Measurements from ENCODE around the gene NAV3. TPM values are rescaled to one million over a fixed set of nuclear protein-coding genes. Genes with fewer than 3 reads are reported as not detected.

Gene NAV3
- total RNA-seq, 4 donors from 2014 or later, result 4.6 to 10.7 (median 6.6) TPM

DNA sequence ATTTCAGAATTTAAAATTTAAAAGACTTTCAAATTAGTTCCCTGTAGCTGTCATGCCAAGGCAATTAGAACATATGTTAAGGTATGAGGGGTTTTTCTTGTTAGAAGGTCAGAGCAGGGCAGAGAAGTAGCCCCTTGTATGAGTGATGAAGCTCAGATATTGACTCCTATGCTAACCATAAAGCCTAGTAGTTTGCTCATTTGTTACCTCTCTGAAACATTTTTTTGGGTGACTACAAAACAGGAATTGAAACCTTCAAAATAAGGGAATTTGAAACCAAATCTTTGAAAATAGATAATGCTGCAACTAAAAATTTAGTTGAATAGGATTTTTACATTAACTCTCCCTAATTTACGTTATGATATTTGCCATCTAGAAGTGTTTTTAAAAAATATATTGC lies 333.5 kb downstream of the NAV3 start:
- H3K27me3 ChIP-seq, result no peaks in the 10 kb centered on the region
- H3K4me1 ChIP-seq, result no peaks in the 10 kb centered on the region
- no peaks in the 10 kb centered on the region for H3K36me3 ChIP-seq
- no peak for ATAC-seq
- 89 to 100% methylated on average over 1 of the region's 1 CpG for WGBS, 2 donors (ENCODE audit: low coverage in 1 of 2)
- no peak overlapping the region for H3K4me3 ChIP-seq
- no peak overlapping the region for H3K27ac ChIP-seq
- no peak for TF ChIP-seq POLR2AphosphoS5 (IDR thresholded peaks at IDR 0.05)
- no peak for TF ChIP-seq POLR2A (IDR thresholded peaks at IDR 0.05)
- TF ChIP-seq, protein P1, sequence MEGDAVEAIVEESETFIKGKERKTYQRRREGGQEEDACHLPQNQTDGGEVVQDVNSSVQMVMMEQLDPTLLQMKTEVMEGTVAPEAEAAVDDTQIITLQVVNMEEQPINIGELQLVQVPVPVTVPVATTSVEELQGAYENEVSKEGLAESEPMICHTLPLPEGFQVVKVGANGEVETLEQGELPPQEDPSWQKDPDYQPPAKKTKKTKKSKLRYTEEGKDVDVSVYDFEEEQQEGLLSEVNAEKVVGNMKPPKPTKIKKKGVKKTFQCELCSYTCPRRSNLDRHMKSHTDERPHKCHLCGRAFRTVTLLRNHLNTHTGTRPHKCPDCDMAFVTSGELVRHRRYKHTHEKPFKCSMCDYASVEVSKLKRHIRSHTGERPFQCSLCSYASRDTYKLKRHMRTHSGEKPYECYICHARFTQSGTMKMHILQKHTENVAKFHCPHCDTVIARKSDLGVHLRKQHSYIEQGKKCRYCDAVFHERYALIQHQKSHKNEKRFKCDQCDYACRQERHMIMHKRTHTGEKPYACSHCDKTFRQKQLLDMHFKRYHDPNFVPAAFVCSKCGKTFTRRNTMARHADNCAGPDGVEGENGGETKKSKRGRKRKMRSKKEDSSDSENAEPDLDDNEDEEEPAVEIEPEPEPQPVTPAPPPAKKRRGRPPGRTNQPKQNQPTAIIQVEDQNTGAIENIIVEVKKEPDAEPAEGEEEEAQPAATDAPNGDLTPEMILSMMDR (IDR thresholded peaks at IDR 0.05), result no peak
- no peak for TF ChIP-seq EP300 (IDR thresholded peaks at IDR 0.05)
- no peaks in the 10 kb centered on the region for H3K9me3 ChIP-seq

DNA sequence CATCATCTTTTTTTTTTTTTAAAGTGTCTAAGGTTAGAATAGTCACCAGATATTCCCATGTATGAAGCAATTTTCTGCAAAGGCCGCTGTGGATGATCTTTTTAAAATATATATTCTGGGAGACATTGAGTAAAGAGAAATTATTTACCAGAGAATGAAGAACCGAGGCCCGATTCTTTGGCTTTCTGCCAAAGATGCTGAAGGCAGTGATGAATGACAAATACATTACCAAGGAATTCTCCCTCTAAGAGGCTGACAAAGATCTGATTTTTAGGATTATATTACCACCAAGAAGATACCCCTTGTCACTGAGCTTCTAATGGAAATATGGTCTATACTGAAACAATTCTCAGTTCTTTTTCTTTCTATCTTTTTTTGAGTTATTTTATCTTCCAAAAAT lies 336.8 kb downstream of the NAV3 start:
- no peaks in the 10 kb centered on the region for H3K27me3 ChIP-seq
- no peak overlapping the region for H3K27ac ChIP-seq
- WGBS, 2 donors (ENCODE audit: low coverage in 1 of 2), result 13 to 16% methylated on average over 3 of the region's 3 CpGs
- TF ChIP-seq POLR2AphosphoS5 (IDR thresholded peaks at IDR 0.05) (no peak), EP300 (IDR thresholded peaks at IDR 0.05) (no peak), POLR2A (IDR thresholded peaks at IDR 0.05) (no peak)
- TF ChIP-seq, protein P1 (IDR thresholded peaks at IDR 0.05), result no peak
- no peaks in the 10 kb centered on the region for H3K36me3 ChIP-seq
- no peak for ATAC-seq
- no peak overlapping the region for H3K4me3 ChIP-seq
- H3K9me3 ChIP-seq, result no peaks in the 10 kb centered on the region
- no peaks in the 10 kb centered on the region for H3K4me1 ChIP-seq

DNA sequence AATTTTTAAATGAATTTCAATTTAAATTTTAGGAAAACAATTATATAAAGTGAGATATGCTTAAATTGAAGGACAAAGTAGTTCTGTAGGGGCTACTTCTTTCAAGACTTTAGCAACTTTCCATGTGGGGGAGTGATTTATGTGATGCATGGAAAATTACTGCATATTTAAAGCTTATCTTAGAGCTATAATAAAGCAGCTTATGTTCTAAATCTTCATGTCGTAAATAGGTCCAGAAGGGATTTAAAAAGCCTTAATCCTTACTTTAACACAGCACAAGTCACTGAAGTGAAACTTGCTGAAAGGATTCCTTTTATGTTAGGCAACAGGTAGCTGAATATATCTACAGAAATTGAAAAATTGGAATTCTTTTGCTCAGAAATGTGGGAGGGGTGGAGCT lies 340.4 kb downstream of the NAV3 start:
- H3K9me3 ChIP-seq, result no peaks in the 10 kb centered on the region
- 70 to 84% methylated on average over 1 of the region's 1 CpG for WGBS, 2 donors (ENCODE audit: low coverage in 1 of 2)
- TF ChIP-seq POLR2AphosphoS5 (IDR thresholded peaks at IDR 0.05) (no peak), EP300 (IDR thresholded peaks at IDR 0.05) (no peak), POLR2A (IDR thresholded peaks at IDR 0.05) (no peak)
- TF ChIP-seq, protein P1 (IDR thresholded peaks at IDR 0.05), result no peak
- no peaks in the 10 kb centered on the region for H3K36me3 ChIP-seq
- no peaks in the 10 kb centered on the region for H3K27me3 ChIP-seq
- no peak for ATAC-seq
- H3K27ac ChIP-seq, result no peak overlapping the region
- no peak overlapping the region for H3K4me3 ChIP-seq
- H3K4me1 ChIP-seq, result no peaks in the 10 kb centered on the region

DNA sequence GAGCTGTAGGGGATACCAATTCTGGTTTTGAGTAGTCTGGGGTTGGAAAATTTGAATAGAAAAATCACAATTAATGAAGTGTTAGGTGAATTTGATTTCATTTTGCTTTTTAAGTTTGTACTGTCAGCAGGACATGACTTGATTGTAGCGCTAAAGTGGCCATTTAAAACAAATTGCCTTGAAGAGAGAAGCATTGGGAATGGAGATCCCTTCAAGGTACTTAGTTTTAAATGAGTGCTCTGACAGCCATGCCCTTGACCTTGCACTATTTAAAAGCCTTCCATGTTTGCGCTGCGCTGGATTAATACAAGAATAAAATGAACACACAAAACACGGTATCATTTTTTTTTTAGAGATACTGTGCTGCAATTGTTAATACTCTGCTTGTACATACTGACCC lies 345.9 kb downstream of the NAV3 start:
- H3K4me1 ChIP-seq, result no peaks in the 10 kb centered on the region
- no peaks in the 10 kb centered on the region for H3K36me3 ChIP-seq
- H3K4me3 ChIP-seq, result no peak overlapping the region
- H3K9me3 ChIP-seq, result no peaks in the 10 kb centered on the region
- no peak overlapping the region for H3K27ac ChIP-seq
- no peak for ATAC-seq
- TF ChIP-seq, protein P1 (IDR thresholded peaks at IDR 0.05), result no peak
- no peak for TF ChIP-seq EP300 (IDR thresholded peaks at IDR 0.05)
- TF ChIP-seq POLR2AphosphoS5 (IDR thresholded peaks at IDR 0.05), result no peak
- no peak for TF ChIP-seq POLR2A (IDR thresholded peaks at IDR 0.05)
- WGBS, 2 donors (ENCODE audit: low coverage in 1 of 2), result 77 to 90% methylated on average over 4 of the region's 4 CpGs
- H3K27me3 ChIP-seq, result no peaks in the 10 kb centered on the region

DNA sequence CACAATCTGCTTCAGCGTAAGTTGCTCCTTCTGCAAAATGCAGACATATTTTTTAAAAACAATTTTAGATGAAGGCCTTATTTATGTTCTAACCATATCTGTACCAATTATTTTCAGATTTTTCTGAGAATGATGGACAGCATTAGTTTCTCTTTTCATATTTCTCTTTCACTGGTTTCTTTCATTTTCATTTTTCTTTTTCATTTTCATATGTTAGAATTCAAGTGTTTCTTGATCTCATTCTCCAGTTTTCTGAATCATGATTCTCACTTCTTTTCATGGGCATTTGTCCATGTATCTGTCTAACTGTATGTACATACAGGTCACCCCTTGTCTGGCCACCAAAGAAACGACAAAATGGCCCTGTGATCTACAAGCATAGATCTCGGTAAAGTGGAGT lies 346.6 kb downstream of the NAV3 start:
- Histone ChIP-seq H3K4me3 (no peak overlapping the region), H3K27ac (no peak overlapping the region), H3K27me3 (no peaks in the 10 kb centered on the region), H3K36me3 (no peaks in the 10 kb centered on the region), H3K9me3 (no peaks in the 10 kb centered on the region), H3K4me1 (no peaks in the 10 kb centered on the region)
- WGBS, 2 donors (ENCODE audit: low coverage in 1 of 2), result 92 to 93% methylated on average over 2 to 3 of the region's 3 CpGs
- ATAC-seq, result no peak
- TF ChIP-seq, protein P1 (IDR thresholded peaks at IDR 0.05), result no peak
- no peak for TF ChIP-seq POLR2A (IDR thresholded peaks at IDR 0.05)
- TF ChIP-seq POLR2AphosphoS5 (IDR thresholded peaks at IDR 0.05), result no peak
- no peak for TF ChIP-seq EP300 (IDR thresholded peaks at IDR 0.05)

Data from gastroesophageal sphincter (tissue), 4 donors.